22Rv1 (cell line): ENCODE data around the gene TNS3.

Experiments used
- CTCF ChIP-seq: fragments of 450-650 bp; IDR thresholded peaks from 2 replicates; pipeline ENCODE4 v1.5.1; 2017; ENCODE audit warnings: mild to moderate bottlenecking
- ZFX ChIP-seq: fragments of 450-650 bp; IDR thresholded peaks from 2 replicates; pipeline ENCODE4 v1.6.1; 2017; ENCODE audit warnings: antibody characterized with exemption, borderline replicate concordance

- TF ChIP-seq CTCF (no peak), ZFX (no peak)
Observed at GRCh38 chr7:47580175-47580706, 1.7 kb downstream of the TNS3 start.
